Psoas muscle (tissue), 8 donors: ENCODE data around the gene GLB1L2. TPM values are rescaled to one million over a fixed set of nuclear protein-coding genes. Genes with fewer than 3 reads are reported as not detected.

Experiments used
- ATAC-seq, 4 donors: fragments of 200-7000 bp; cut with Tn5 transposase; one replicate each; pipeline ENCODE4 v1.9.1; 2020; ENCODE audit warnings: moderate library complexity in 3 of 4, mild to moderate bottlenecking in 2 of 4
- DNase-seq, 2 donors: peaks; one replicate each; pipeline ENCODE4 v3.0.0-alpha.2; 2020
- H3K27ac ChIP-seq: fragments of 200-600 bp; one replicate; pipeline ENCODE4 v1.8.0; 2022
- H3K27me3 ChIP-seq, 3 donors: fragments of 200-600 bp in 1 of 3; one replicate each; pipeline versions ENCODE4 v1.6.1 to v1.8.0; 2013 to 2022; ENCODE audit warnings: low read length in 2 of 3, mild to moderate bottlenecking in 2 of 3, moderate library complexity in 1 of 3; ENCODE audit not compliant: insufficient read depth in 3 of 3
- H3K36me3 ChIP-seq, 2 donors: fragments of 200-600 bp in 1 of 2; one replicate each; pipeline versions ENCODE4 v1.6.1 to v1.8.0; 2013 to 2022; ENCODE audit warnings: low read depth in 1 of 2, mild to moderate bottlenecking in 1 of 2, moderate library complexity in 1 of 2; ENCODE audit not compliant: insufficient read depth in 1 of 2
- H3K4me1 ChIP-seq: fragments of 200-600 bp; one replicate; pipeline ENCODE4 v1.8.0; 2022
- H3K4me3 ChIP-seq: fragments of 200-600 bp; one replicate; pipeline ENCODE4 v1.8.0; 2022; ENCODE audit warnings: mild to moderate bottlenecking
- H3K9me3 ChIP-seq: fragments of 200-600 bp; one replicate; pipeline ENCODE4 v1.8.0; 2022
- WGBS, 3 donors: extraction: QIAGEN DNeasy Blood & Tissue Kit; methylation state at CpG; one replicate each; pipeline versions ENCODE4 v1.1.6 to v1.1.7; 2013; 5-methylcytosine and 5-hydroxymethylcytosine counted together
- intact Hi-C, 2 donors: fragments of 100-400 bp; cut with DNase I; formaldehyde crosslinking; loops; one replicate each; pipeline versions ENCODE4 v1.11.0 to v1.14.2; 2022
- polyA plus RNA-seq, 3 donors: library from polyadenylated mRNA; stranded (reverse); fragments of 200-250 nt; gene quantifications; one replicate each; pipeline ENCODE4 v1.2.3, GENCODE V29; 2013
- total RNA-seq, 4 donors: library from RNA; stranded (reverse); fragmentation: NEBNext Ultra II Directional in 2 of 4; extraction: Animal tissue kit (Norgen Biotek cat#: 25700) in 2 of 4; gene quantifications; one replicate each; pipeline versions ENCODE4 v1.2.1 to v1.2.4, GENCODE V29; 2021 to 2023
- TF ChIP-seq, protein P1 (sequence below): fragments of 200-600 bp; IDR thresholded peaks from one replicate; pipeline ENCODE4 v1.8.0; 2022; ENCODE audit warnings: antibody characterized with exemption
- donor health status: healthy with polysubstance abuse.
- donor health status: DM: no; HTN: no; CAD: no; lungs with moderate emphysema.
- donor health status: Bipolar disorder and iron deficiency.
- donor health status: healthy.
- donor health status: DM: yes; HTN: yes; CAD: no.
- donor health status: DM: no; HTN: no; CAD: no.
- donor health status: DM: no; HTN: no; CAD: no.
- donor health status: DM: yes; HTN: yes; CAD: no.

The GLB1L2 gene
- total and polyA plus RNA-seq, 7 donors = 0.14 to 1.5 (median 0.91) TPM

DNA sequence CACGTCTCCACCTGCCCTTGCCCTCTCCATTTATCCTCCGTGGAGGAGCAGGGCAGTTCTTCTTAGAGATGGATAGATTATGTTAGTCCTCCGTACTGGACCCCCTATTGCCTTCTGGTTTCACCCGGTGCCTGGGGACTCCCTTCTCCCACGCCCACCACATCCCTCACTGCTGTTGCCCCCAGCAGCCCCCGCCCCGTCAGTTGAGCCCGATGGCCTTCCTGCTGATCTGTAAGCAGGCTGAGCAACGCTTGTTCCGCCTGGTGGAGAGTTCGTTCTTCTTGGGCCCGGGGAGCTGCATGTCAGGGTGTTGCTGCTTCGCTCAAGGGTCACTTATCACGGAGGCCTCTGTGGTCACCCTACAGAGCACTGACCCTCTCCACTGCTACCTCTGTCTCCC is 46.1 kb downstream of the GLB1L2 start:
- 83 to 85% (median 83%) methylated on average over 14 of the region's 14 CpGs for WGBS, 3 donors
- Histone ChIP-seq H3K4me3 (no peak overlapping the region), H3K27ac (no peak overlapping the region), H3K4me1 (no peaks in the 10 kb centered on the region), H3K36me3 (no peaks in the 10 kb centered on the region), H3K27me3 (no peaks in the 10 kb centered on the region), H3K9me3 (no peaks in the 10 kb centered on the region)
- no peak for ATAC-seq
- TF ChIP-seq, protein P1, sequence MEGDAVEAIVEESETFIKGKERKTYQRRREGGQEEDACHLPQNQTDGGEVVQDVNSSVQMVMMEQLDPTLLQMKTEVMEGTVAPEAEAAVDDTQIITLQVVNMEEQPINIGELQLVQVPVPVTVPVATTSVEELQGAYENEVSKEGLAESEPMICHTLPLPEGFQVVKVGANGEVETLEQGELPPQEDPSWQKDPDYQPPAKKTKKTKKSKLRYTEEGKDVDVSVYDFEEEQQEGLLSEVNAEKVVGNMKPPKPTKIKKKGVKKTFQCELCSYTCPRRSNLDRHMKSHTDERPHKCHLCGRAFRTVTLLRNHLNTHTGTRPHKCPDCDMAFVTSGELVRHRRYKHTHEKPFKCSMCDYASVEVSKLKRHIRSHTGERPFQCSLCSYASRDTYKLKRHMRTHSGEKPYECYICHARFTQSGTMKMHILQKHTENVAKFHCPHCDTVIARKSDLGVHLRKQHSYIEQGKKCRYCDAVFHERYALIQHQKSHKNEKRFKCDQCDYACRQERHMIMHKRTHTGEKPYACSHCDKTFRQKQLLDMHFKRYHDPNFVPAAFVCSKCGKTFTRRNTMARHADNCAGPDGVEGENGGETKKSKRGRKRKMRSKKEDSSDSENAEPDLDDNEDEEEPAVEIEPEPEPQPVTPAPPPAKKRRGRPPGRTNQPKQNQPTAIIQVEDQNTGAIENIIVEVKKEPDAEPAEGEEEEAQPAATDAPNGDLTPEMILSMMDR = no peak
- intact Hi-C loops = no loop called here
- DNase-seq = peak in 1 of 2 donors; percentile 27

DNA sequence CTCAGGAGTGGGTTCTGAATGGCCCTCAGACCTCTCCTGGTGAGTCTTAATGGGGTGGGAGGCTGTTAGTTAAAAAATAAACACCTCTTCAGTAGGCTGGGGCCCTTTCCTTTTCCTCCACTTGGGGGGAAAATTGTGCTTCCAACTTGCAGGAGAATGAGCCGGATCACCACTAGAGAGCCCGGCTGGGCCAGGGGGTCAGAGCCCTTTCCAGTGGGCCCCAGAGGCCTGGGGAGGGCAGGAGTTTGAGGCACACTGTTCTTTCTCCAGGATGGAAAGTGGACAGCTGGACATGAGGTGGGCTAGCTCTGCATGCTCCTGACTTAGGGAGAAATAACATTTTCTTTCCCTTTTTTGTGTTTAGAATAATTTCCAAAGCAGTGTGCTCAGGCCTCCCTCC is 47.5 kb downstream of the GLB1L2 start:
- Histone ChIP-seq H3K4me3 (no peak overlapping the region), H3K27ac (no peak overlapping the region), H3K27me3 (peaks cover 0 to under 1% (median 0%) of the 10 kb centered on the region in 3 donors), H3K4me1 (no peaks in the 10 kb centered on the region), H3K9me3 (no peaks in the 10 kb centered on the region), H3K36me3 (no peaks in the 10 kb centered on the region)
- DNase-seq = no peak
- no peak for ATAC-seq
- 68 to 92% (median 88%) methylated on average over 2 of the region's 2 CpGs for WGBS, 3 donors
- intact Hi-C loops = no loop called here
- TF ChIP-seq, protein P1 = no peak

DNA sequence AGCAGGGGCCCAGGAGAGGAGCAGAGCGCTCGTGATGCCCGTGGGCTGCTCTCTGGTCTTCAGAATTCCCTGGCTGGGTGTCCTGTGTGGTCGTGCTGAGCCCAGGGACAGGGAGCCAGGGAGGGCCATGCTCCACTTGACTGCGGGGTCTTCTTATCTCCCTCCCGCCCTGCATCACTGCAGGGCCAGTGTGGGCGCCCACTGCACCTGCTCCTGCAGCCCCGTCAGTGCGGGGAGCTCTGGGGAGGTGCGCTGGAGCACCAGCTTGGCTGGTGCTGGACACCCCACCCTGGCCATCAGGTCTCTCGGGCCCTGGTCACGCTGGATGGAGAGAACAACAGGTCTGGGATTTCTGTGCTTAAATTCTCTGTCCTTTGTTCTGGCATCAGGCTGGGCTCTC is 48.4 kb downstream of the GLB1L2 start:
- 78 to 88% (median 83%) methylated on average over 9 to 12 of the region's 12 CpGs for WGBS, 3 donors
- no peaks in the 10 kb centered on the region for H3K9me3 ChIP-seq
- H3K36me3 ChIP-seq = no peaks in the 10 kb centered on the region
- ATAC-seq (no peak), DNase-seq (no peak)
- peaks cover 0 to 8% (median under 1%) of the 10 kb centered on the region in 3 donors for H3K27me3 ChIP-seq
- TF ChIP-seq, protein P1 = no peak
- no peak overlapping the region for H3K27ac ChIP-seq
- H3K4me3 ChIP-seq = no peak overlapping the region
- no peaks in the 10 kb centered on the region for H3K4me1 ChIP-seq
- intact Hi-C loops = no loop called here

DNA sequence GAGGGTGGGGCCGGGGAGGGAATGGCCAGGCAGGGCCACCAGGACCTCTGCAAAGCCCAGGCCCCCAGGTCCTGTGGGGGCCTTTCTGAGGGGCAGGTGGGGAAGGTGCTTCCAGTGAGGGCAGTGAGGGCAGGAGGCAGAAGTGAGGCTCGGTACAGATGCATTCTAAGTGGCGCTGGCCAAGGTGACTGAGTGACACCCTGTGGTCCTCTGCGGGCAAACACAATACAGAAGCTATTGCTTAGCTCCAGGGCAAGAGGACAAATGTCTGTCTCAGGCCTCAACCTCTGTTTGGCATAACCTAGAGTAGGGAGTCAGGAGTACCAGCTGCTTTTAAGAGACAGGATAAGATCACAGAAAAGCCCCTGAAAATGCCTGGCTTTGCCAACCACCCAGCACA is 49.0 kb downstream of the GLB1L2 start:
- no peak overlapping the region for H3K4me3 ChIP-seq
- H3K27ac ChIP-seq = no peak overlapping the region
- 65 to 75% (median 75%) methylated on average over 4 of the region's 4 CpGs for WGBS, 3 donors
- ATAC-seq = no peak
- H3K36me3 ChIP-seq = no peaks in the 10 kb centered on the region
- intact Hi-C loops = no loop called here
- DNase-seq = no peak
- H3K4me1 ChIP-seq = no peaks in the 10 kb centered on the region
- no peaks in the 10 kb centered on the region for H3K9me3 ChIP-seq
- H3K27me3 ChIP-seq = peaks cover 0 to 14% (median 2%) of the 10 kb centered on the region in 3 donors
- TF ChIP-seq, protein P1 = no peak

DNA sequence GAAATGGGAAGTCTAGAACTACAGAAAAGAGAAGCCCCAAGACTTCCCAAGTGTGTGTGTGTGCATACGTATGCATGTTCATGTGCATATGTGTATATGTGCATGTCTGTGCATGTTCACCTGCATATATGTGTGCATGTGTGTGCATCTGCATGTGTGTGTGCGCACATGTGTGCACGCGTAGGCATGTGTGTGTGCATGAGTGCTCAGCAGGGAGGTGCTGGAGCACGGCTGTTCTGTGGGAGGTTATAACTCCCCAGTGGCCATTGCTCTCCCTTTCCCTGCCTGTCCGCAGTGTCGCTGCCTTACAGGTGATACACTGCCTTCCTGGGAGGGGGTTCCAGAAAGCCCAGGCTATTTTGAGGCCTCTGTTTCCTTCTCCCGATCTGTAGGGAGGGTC is 50.5 kb downstream of the GLB1L2 start:
- no peak for ATAC-seq
- intact Hi-C loops = no loop called here
- peaks cover 0 to 15% (median 2%) of the 10 kb centered on the region in 3 donors for H3K27me3 ChIP-seq
- no peaks in the 10 kb centered on the region for H3K9me3 ChIP-seq
- TF ChIP-seq, protein P1 = no peak
- no peak for DNase-seq
- H3K4me3 ChIP-seq = no peak overlapping the region
- 82 to 87% (median 87%) methylated on average over 8 of the region's 8 CpGs for WGBS, 3 donors
- no peaks in the 10 kb centered on the region for H3K4me1 ChIP-seq
- no peak overlapping the region for H3K27ac ChIP-seq
- H3K36me3 ChIP-seq = no peaks in the 10 kb centered on the region
